Measurements from ENCODE around the gene SLC4A7. TPM values are rescaled to one million over a fixed set of nuclear protein-coding genes. Genes with fewer than 3 reads are reported as not detected.

The SLC4A7 gene
- total and polyA plus RNA-seq, 3 experiments from 2014 or later: 16.9 to 55.9 (median 55.0) TPM

- Histone ChIP-seq H3K9me3 (ENCODE audit: low read length) (no peaks in the 10 kb centered on the region), H3K36me3 (ENCODE audit: insufficient read depth, low read length) (no peaks in the 10 kb centered on the region), H3K4me3 (ENCODE audit: low read length) (no peak overlapping the region), H3K27ac (ENCODE audit: low read depth, low read length) (no peak overlapping the region), H3K27me3 (ENCODE audit: insufficient read depth, low read length, poor library complexity, severe bottlenecking) (no peaks in the 10 kb centered on the region), H3K4me1 (ENCODE audit: insufficient read depth, low read length) (no peaks in the 10 kb centered on the region)
- DNase-seq: no peak
- POLR2A ChIA-PET: interaction anchor here (0.6 kb wide), 1 partner anchor 10 kb away, joined by 6 read pairs; no protein-coding TSS in a partner anchor
- Mint-ChIP-seq H3K4me3 (no peak overlapping the region), H3K36me3 (no peaks in the 10 kb centered on the region), H3K27me3 (no peaks in the 10 kb centered on the region), H3K9me3 (no peaks in the 10 kb centered on the region), H3K27ac (no peak overlapping the region), H3K4me1 (no peaks in the 10 kb centered on the region)
- CTCF ChIA-PET: interaction anchor here (1.0 kb wide), 1 partner anchor 13 kb away, joined by 3 read pairs; no protein-coding TSS in a partner anchor
Measured at GRCh38 chr3:27521179-27521871, 37.1 kb upstream of the SLC4A7 start.

- Mint-ChIP-seq H3K4me3 (no peak overlapping the region), H3K4me1 (no peaks in the 10 kb centered on the region), H3K9me3 (no peaks in the 10 kb centered on the region), H3K36me3 (no peaks in the 10 kb centered on the region), H3K27me3 (no peaks in the 10 kb centered on the region), H3K27ac (no peak overlapping the region)
- Histone ChIP-seq H3K36me3 (ENCODE audit: insufficient read depth, low read length) (no peaks in the 10 kb centered on the region), H3K27me3 (ENCODE audit: insufficient read depth, low read length, poor library complexity, severe bottlenecking) (no peaks in the 10 kb centered on the region), H3K9me3 (ENCODE audit: low read length) (no peaks in the 10 kb centered on the region), H3K4me1 (ENCODE audit: insufficient read depth, low read length) (no peaks in the 10 kb centered on the region), H3K27ac (ENCODE audit: low read depth, low read length) (no peak overlapping the region), H3K4me3 (ENCODE audit: low read length) (no peak overlapping the region)
- POLR2A ChIA-PET: no interaction called here
- CTCF ChIA-PET: no interaction called here
- no peak for DNase-seq
Measured at GRCh38 chr3:27511724-27512422, 27.7 kb upstream of the SLC4A7 start.

GRCh38 chr3:27509376-27509775 lies 25.2 kb upstream of the SLC4A7 start:
- no peaks in the 10 kb centered on the region for H3K9me3 Mint-ChIP-seq
- H3K36me3 Mint-ChIP-seq: no peaks in the 10 kb centered on the region
- Histone ChIP-seq H3K36me3 (ENCODE audit: insufficient read depth, low read length) (no peaks in the 10 kb centered on the region), H3K9me3 (ENCODE audit: low read length) (no peaks in the 10 kb centered on the region), H3K27me3 (ENCODE audit: insufficient read depth, low read length, poor library complexity, severe bottlenecking) (no peaks in the 10 kb centered on the region), H3K27ac (ENCODE audit: low read depth, low read length) (no peak overlapping the region), H3K4me3 (ENCODE audit: low read length) (no peak overlapping the region), H3K4me1 (ENCODE audit: insufficient read depth, low read length) (no peaks in the 10 kb centered on the region)
- H3K4me3 Mint-ChIP-seq: no peak overlapping the region
- POLR2A ChIA-PET: no interaction called here
- DNase-seq: no peak
- no peaks in the 10 kb centered on the region for H3K27me3 Mint-ChIP-seq
- CTCF ChIA-PET: no interaction called here
- H3K27ac Mint-ChIP-seq: no peak overlapping the region
- no peaks in the 10 kb centered on the region for H3K4me1 Mint-ChIP-seq

GRCh38 chr3:27508424-27508823 lies 24.2 kb upstream of the SLC4A7 start:
- ChIA-PET CTCF (no interaction called here), POLR2A (no interaction called here)
- Mint-ChIP-seq H3K27me3 (no peaks in the 10 kb centered on the region), H3K27ac (no peak overlapping the region), H3K4me3 (no peak overlapping the region), H3K36me3 (no peaks in the 10 kb centered on the region), H3K4me1 (no peaks in the 10 kb centered on the region), H3K9me3 (no peaks in the 10 kb centered on the region)
- H3K9me3 ChIP-seq (ENCODE audit: low read length): no peaks in the 10 kb centered on the region
- no peaks in the 10 kb centered on the region for H3K4me1 ChIP-seq (ENCODE audit: insufficient read depth, low read length)
- no peaks in the 10 kb centered on the region for H3K27me3 ChIP-seq (ENCODE audit: insufficient read depth, low read length, poor library complexity, severe bottlenecking)
- no peak overlapping the region for H3K27ac ChIP-seq (ENCODE audit: low read depth, low read length)
- no peak overlapping the region for H3K4me3 ChIP-seq (ENCODE audit: low read length)
- H3K36me3 ChIP-seq (ENCODE audit: insufficient read depth, low read length): no peaks in the 10 kb centered on the region
- DNase-seq: no peak

GRCh38 chr3:27507515-27508266 lies 23.5 kb upstream of the SLC4A7 start:
- H3K27ac Mint-ChIP-seq: peak overlapping the region in 2 of 8 donors; percentile 2 to 7
- Histone ChIP-seq H3K36me3 (ENCODE audit: insufficient read depth, low read length) (no peaks in the 10 kb centered on the region), H3K4me1 (ENCODE audit: insufficient read depth, low read length) (no peaks in the 10 kb centered on the region), H3K9me3 (ENCODE audit: low read length) (no peaks in the 10 kb centered on the region), H3K27me3 (ENCODE audit: insufficient read depth, low read length, poor library complexity, severe bottlenecking) (no peaks in the 10 kb centered on the region), H3K27ac (ENCODE audit: low read depth, low read length) (no peak overlapping the region), H3K4me3 (ENCODE audit: low read length) (no peak overlapping the region)
- no peaks in the 10 kb centered on the region for H3K27me3 Mint-ChIP-seq
- ChIA-PET CTCF (no interaction called here), POLR2A (no interaction called here)
- H3K36me3 Mint-ChIP-seq: no peaks in the 10 kb centered on the region
- no peak overlapping the region for H3K4me3 Mint-ChIP-seq
- no peak for DNase-seq
- no peaks in the 10 kb centered on the region for H3K9me3 Mint-ChIP-seq
- no peaks in the 10 kb centered on the region for H3K4me1 Mint-ChIP-seq

- Histone ChIP-seq H3K36me3 (ENCODE audit: insufficient read depth, low read length) (no peaks in the 10 kb centered on the region), H3K27ac (ENCODE audit: low read depth, low read length) (no peak overlapping the region), H3K9me3 (ENCODE audit: low read length) (no peaks in the 10 kb centered on the region), H3K4me3 (ENCODE audit: low read length) (no peak overlapping the region), H3K4me1 (ENCODE audit: insufficient read depth, low read length) (no peaks in the 10 kb centered on the region), H3K27me3 (ENCODE audit: insufficient read depth, low read length, poor library complexity, severe bottlenecking) (no peaks in the 10 kb centered on the region)
- POLR2A ChIA-PET: no interaction called here
- no peaks in the 10 kb centered on the region for H3K27me3 Mint-ChIP-seq
- H3K4me3 Mint-ChIP-seq: no peak overlapping the region
- no peaks in the 10 kb centered on the region for H3K36me3 Mint-ChIP-seq
- peak overlapping the region in 1 of 8 donors; percentile 25 for H3K27ac Mint-ChIP-seq
- H3K9me3 Mint-ChIP-seq: no peaks in the 10 kb centered on the region
- no peaks in the 10 kb centered on the region for H3K4me1 Mint-ChIP-seq
- no peak for DNase-seq
- CTCF ChIA-PET: interaction anchor here (0.7 kb wide), 1 partner anchor 18 kb away, joined by 3 read pairs; no protein-coding TSS in a partner anchor
Measured at GRCh38 chr3:27507111-27507510, 22.9 kb upstream of the SLC4A7 start.

- Histone ChIP-seq H3K9me3 (ENCODE audit: low read length) (no peaks in the 10 kb centered on the region), H3K4me3 (ENCODE audit: low read length) (no peak overlapping the region), H3K36me3 (ENCODE audit: insufficient read depth, low read length) (no peaks in the 10 kb centered on the region), H3K27ac (ENCODE audit: low read depth, low read length) (no peak overlapping the region), H3K27me3 (ENCODE audit: insufficient read depth, low read length, poor library complexity, severe bottlenecking) (no peaks in the 10 kb centered on the region), H3K4me1 (ENCODE audit: insufficient read depth, low read length) (no peaks in the 10 kb centered on the region)
- H3K27me3 Mint-ChIP-seq: no peaks in the 10 kb centered on the region
- CTCF ChIA-PET: no interaction called here
- no peaks in the 10 kb centered on the region for H3K9me3 Mint-ChIP-seq
- H3K4me3 Mint-ChIP-seq: no peak overlapping the region
- H3K4me1 Mint-ChIP-seq: no peaks in the 10 kb centered on the region
- H3K36me3 Mint-ChIP-seq: no peaks in the 10 kb centered on the region
- H3K27ac Mint-ChIP-seq: no peak overlapping the region
- DNase-seq: no peak
- POLR2A ChIA-PET: no interaction called here
Measured at GRCh38 chr3:27504749-27505148, 20.6 kb upstream of the SLC4A7 start.

GRCh38 chr3:27503526-27503925 lies 19.3 kb upstream of the SLC4A7 start:
- no peak for DNase-seq
- H3K27ac Mint-ChIP-seq: no peak overlapping the region
- no peaks in the 10 kb centered on the region for H3K36me3 ChIP-seq (ENCODE audit: insufficient read depth, low read length)
- H3K36me3 Mint-ChIP-seq: no peaks in the 10 kb centered on the region
- H3K27ac ChIP-seq (ENCODE audit: low read depth, low read length): no peak overlapping the region
- no peaks in the 10 kb centered on the region for H3K9me3 Mint-ChIP-seq
- H3K4me1 ChIP-seq (ENCODE audit: insufficient read depth, low read length): no peaks in the 10 kb centered on the region
- no peak overlapping the region for H3K4me3 ChIP-seq (ENCODE audit: low read length)
- no peaks in the 10 kb centered on the region for H3K27me3 Mint-ChIP-seq
- H3K4me3 Mint-ChIP-seq: peak overlapping the region in 1 of 7 donors; percentile 23
- H3K27me3 ChIP-seq (ENCODE audit: insufficient read depth, low read length, poor library complexity, severe bottlenecking): no peaks in the 10 kb centered on the region
- POLR2A ChIA-PET: no interaction called here
- CTCF ChIA-PET: no interaction called here
- no peaks in the 10 kb centered on the region for H3K9me3 ChIP-seq (ENCODE audit: low read length)
- no peaks in the 10 kb centered on the region for H3K4me1 Mint-ChIP-seq

All from CD8-positive, alpha-beta memory T cell (primary cell).